ENCODE measurements around the gene MRM2.

Gene MRM2

DNA sequence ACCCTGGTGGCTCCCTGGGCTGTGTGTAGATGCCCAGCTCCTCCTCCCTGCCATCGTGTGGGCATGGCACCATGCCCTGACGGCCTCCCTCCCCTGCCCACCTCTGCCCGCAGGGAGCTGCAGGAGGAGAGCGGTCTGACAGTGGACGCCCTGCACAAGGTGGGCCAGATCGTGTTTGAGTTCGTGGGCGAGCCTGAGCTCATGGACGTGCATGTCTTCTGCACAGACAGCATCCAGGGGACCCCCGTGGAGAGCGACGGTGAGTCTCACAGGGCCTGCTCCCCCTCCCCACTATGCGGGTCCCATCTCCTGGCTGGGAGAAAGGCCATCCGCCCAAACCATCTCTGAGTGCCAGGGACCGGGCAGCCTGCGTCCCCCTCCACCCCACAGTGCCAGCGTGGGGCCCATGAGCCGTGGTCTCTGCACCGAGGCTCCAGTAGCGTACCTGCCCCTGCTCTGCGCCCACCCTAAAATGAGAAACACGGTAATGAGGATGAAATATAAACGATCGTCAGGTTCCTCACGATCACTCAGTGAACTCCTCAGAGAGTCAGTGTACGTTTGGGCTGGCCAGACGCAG lies 7.8 kb upstream of the MRM2 start:
- DNase-seq, result no peak

DNA sequence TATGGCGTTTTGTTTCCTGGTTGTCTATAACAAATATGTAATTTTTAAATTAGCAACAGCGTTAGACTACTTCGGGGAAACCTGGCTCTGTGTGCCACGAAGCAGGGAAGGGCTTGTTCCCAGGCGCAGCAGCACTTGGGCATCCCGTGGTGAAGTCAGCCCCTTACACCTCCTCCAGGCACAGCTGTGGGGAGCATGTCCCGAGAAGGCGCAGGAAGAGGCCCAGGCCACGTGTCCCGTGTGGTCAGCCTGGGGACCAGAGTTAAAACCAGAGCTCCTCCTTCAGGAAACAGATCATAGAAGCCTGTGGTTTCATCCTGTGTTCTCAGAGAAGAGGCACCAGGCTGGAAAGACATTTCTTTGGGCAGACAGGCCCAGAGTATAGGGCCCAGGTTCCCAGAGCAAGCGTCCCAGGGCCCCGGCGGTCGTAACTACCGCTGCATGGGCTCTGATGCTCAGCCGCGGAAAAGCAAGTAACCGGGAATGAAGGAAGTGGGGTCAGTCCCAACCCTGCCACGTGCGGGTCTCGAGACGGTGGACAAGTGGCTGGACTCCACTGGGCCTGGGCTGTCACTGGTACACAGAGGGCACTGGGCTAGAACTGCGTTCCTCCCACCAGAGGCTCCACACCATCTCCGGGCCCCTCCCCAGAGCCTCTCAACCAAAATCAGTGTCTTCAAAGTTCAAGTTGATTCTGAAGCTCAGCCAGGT lies 7.1 kb upstream of the MRM2 start:
- DNase-seq, result peak in 21 of 58 donors; percentile 11 to 55 (median 26)

DNA sequence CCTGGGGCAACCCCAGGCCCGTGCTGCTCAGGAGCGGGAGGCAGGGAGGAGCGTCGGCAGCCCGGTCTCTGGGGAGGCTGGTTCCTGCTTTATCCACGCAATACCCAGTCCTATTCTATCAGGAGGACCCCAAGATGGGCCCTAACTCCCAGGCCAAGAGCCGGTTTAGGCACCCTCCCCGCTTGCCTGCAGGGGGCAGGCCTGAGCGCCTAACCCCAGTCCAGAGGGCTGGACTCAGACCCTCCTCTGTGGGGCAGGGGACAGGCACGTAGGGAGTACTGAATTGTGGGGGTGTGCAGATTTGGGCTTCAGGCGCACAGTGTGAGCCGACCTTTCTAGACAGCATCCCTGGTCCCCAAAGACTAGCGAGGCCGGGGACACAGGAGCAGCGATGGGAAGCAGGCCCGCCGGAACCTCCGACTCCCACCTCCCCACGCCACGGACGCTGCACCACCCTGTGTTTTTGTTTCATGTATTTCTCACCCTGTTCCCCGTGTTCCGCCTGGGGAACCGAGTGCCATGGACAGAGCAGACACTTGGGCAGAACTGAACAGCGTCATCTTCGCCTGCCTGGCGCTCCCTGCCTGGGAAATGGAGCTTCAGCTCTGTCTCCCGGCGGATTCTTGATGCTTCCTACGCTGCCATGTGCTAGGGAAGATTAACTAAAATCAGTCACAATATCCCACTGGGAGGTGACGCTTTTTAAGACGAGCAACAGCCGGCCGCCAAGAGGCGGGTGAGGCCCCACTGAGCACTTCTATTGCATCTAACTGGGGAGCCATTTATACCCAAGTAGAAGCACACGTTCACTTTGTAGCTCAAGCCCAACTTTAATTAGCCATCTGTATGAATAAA lies 5.4 kb upstream of the MRM2 start:
- DNase-seq, result peak in 9 of 58 donors; percentile 10 to 42 (median 22)

DNA sequence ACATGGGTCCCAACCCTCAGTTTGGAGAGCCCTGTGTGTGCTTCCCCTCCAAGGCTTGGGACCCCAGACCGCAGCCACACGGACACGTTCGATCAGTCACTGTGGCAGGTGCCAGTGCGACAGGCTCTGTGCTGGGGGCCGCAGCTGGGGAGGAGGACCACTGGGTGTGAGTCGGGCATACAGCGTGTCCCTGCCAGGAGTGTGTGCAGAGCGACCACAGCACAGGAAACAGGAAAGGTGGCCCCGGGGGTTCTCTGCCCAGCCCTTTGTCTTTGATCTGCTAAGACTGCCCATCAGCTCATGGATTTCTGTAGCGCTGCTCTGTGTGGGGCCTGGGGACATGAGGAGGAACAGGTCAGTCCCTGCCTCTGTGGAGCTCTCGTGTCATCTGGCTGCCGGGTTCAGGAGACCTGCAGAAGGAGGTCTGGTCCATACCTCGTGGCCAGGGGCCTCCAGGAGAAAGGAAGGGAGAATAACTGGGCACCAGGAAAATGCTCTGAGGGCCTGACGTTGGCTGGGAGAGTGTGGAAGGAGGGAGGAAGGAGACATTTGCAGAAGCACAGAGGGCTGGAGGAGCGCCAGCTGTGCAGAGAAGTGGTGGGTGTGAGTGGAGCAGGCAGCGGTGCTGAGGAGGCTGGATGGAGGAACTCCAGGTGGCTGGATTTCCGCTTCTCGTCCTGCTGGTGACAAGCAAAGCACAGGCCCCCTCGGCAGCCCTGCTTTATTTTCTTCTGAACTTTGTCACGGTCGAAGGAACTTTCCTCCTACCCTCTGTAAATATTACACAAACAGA lies 4.1 kb upstream of the MRM2 start:
- DNase-seq, result peak in 38 of 58 donors; percentile 7 to 71 (median 32)

DNA sequence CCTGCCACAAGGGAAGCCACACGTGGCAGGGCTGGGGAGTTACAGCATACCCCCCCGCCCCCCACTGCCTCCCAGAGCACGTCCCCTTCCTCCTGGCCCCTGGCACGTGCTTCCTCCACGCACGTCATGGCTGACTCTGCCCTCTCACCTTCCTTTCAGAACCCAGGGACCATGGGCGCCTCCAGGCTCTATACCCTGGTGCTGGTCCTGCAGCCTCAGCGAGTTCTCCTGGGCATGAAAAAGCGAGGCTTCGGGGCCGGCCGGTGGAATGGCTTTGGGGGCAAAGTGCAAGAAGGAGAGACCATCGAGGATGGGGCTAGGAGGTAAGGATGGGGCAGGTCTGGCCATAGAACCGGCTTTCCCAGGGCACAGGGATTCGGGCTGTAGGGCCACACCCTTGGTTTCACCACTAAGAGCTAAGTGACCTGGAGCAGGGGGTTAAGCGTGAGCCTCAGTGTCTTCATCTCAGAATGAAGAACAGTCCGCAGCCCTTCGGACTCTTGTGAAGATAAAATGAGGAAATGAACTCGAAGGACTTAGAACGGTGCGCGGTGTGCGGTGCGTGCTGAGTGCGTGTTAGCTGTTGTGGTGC lies 2.5 kb upstream of the MRM2 start:
- DNase-seq, result peak in 1 of 58 donors; percentile 31

DNA sequence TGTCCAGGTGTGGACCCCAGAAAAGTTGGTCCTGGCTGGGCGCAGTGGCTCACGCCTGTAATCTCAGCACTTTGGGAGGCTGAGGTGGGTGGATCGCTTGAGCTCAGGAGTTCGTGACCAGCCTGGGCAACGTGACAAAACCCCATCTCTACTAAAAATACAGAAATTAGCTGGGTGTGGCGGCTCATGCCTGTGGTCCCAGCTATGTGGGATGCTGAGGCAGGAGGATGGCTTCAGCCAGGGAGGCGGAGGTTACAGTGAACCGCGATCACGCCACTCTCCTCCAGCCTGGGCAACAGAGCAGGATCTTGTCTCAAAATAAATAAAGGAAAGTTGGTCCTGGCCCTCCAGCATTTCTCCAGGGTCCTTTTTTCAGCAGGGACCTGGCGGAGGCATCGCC lies 1.5 kb upstream of the MRM2 start:
- DNase-seq, result no peak

DNA sequence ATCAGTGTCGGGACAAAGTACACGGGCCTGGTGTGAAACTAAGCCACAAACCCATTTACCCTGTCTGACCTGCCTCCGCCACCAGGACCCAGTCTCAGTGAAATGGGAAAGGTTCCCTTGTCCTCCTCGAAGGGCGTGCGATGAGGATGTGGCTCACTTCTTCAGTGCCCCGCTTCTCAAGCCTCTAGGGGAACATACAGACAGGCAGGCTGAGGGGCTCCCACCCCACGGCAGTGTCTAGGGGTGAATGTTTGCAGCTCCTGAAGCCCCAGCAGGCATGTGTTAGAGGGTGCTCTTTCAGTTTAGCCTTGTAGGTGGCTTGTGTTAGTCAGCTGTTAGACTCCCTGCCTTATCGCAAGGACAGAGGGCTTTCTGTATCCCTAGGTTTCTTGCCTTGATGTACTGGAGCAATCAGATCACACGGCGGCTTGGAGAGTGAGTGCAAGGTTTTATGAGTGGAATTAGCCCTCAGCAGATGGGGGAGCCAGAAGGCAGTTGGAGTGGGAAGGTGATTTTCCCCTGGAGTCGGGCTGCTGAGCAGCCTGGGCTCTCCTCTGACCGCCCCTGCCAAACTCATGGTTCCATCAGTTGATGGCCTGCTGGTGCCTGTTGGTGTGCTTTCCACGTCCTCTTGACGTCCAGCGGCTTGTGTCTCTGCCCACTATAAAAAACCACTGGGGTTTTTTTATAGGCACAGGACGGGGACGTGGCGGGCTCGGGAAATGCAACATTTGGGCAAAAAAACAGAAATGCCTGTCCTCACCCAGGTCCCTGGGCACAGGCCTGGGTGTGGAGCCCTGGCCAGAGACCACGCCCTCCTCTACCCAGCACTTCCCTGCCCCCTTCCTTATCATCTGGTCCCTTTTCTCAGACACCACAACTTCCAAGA lies 780 bp upstream of the MRM2 start:
- DNase-seq, result no peak

DNA sequence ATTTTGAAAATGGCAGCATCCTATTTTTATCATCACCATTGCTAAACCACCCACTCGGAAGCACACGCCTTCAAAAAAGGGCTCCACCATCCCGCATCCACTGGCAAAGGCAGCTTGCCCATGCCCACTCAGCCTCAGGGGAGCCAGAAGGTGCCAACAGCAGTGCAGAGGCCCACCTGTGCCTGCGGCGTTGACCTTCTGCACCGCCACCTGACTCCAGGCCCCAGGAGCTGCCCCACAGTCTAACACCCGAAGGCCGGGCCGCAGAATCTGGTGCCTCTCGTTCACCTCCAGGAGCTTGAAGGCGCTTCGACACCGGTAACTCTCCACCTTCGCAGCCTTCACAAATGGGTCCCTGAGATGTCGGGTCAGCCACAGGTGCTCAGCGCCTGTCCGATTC lies 2.8 kb downstream of the MRM2 start:
- no peak for DNase-seq

DNA sequence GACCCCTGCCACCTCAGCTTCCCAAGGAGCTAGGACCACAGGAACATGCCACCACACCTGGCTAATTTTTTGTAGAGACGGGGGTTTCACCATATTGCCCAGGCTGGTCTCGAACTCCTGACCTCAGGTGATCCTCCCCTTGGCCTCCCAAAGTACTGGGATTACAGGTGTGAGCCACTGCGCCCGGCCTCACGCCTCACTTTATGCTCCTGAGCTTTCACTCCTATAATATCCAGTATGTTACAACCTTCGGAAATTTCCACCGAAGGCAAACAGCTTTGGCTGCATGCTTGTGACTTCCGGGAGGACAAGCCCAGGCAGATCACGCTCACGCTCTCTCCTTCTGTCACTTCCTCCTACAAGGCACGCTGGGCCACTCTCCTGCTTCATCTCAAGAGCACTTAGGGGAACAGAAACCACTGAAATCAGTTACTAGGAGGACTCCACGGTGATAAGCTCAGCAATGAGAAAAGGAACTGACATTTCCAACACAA lies 4.8 kb downstream of the MRM2 start:
- DNase-seq, result peak in 25 of 58 donors; percentile 7 to 62 (median 33)

DNA sequence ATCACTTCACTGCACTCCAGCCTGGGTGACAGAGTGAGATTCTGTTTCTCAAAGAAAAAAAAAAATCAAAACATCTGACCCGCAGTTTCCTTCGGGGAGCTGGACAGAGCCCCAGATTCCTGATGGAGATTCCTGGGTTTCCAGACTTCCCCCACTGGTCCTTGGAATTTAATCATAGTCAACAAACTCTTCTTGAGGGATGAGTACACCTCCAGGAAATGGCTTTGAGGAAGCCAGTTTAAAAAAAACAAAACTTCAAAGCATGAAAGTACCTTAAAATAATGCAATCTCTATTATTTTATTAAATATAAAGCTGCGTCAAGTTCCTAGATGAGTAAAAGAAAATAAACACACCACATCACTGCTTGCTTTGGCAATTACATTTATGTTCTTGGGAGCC lies 8.1 kb downstream of the MRM2 start:
- DNase-seq, result no peak

DNA sequence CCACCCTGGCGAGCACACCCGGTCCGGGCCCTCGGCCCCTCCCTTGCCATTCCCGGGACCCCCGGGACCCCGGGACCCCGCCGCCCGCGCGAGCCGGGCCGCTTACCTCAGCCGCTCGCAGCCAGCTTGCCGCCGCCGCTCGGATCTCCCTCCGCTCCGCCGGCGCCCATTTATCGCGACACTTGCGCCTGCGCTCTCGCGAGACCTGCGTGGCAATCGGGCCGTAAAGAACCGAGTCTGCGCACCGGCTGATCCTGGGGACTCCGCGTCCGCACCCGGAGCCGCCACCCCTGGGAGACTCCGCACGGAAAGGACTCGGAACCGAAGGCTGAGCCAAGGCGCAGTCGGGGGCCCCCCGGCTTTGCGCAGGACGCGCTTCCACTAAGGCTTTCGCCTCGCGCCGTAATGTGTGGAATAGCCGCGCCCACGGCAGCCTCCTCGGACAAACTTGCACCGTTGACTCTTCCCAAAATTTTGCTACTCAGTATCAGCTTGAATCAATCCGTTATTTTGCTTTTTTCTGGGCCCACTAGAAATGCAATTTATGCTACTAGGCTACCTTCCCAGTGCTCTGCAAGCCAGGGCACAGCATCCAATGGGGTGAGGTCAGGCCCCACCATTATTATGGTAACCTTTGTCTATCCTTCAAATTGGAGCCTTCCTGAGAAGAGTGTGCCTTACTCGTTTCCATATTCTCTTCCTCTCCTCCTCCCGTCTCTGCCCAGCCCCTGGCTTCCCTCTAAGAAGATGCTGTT lies 9.1 kb downstream of the MRM2 start, which contains the start of gene MAD1L1:
Gene MAD1L1 (minus strand): TSS at position 180 of the 755 bp plus-strand sequence. CDS start 2,812 bp downstream, outside the sequence.
- DNase-seq, result peak in 57 of 58 donors; percentile 30 to 90 (median 76)

DNA sequence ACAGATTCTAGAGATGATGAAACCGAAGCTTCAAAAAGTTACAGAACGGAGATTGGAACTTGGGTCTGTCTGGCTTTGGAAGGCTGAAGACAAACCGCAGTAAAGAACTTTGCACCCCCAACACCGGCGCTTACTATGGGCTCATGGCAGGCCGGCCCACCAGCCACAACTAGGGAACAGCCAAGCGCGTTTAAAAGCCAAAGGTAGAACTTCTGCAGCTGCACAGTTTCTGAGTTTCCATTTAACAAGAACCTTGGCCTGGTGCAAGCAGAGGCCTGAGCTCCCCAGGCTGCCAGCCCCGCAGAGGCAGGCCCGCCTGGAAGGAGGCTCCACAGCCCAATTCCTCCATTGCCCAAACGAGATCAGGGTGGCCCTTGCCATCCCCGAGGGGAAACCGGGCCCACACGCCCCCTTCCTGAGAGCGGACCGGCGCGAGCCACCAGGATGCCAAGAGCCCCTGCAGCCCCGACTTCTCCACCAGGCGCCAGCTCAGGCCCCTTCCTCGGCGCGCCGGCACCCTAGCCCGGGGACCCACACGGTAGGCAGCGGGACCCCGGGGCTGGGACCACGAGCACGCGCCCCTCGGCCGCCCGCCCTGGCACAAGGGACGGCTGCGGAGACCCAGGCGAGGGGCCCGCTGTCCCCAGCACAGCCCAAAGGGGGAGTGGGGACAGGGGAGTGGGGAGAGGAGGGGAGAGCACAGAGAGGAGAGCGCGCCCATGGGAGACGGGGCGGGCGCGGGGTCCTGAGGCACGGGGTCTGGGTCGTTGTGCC lies 9.8 kb downstream of the MRM2 start:
- peak in 2 of 58 donors; percentile 23 to 26 for DNase-seq

DNA sequence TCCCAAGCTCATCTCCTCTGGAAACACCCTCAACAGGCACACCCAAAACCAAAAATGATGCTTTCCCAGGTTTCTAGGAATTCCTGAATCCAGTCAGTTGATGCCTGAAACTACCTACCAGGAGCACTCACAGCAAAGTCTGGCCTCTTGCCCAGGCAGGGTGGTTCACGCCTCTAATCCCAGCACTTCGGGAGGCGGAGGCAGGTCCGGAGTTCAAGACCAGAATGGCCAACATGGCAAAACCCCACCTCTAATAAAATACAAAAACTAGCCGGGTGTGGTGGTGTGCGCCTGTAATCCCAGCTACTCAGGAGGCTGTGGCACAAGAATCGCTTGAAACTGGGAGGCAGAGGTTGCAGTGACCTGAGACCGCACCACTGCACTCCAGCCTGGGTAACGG lies 11.1 kb downstream of the MRM2 start:
- DNase-seq, result no peak

DNA sequence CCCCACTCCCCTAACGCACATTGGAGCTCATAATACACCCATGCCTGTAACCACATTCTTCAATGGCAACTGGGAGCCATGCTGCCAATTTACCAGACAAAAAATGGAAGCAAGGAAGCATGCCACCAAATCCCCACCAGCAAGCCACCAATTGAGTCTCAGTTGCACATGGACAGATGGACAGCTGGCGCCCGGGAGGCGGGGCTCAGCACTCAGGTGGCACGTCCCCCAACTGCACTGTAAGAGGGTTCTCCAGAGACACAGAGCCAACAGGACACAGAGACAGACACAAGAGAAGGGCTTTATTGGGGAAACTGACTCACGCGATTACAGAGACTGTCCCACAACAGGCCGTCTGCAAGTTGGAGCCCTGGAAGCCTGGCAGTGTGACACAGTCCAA lies 11.8 kb downstream of the MRM2 start:
- no peak for DNase-seq

DNA sequence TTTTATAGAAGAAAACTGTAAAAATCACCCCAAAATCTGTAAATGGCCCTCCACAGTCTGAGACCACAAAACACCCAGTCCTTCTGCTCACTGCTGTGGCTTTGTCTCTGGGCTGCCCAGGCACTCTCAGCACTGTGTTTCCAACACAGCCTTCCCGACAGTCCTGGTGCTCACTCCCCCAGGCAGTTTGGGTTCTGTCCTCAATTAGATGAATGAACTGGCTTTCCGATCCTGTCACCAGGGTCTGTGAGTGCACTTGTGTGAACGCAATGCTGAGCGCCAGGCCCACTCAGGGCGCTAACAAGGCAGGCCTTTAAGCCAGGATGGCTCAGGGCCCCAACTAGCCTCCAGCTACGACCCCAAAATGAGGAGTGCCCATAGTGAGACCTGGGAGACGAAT lies 12.5 kb downstream of the MRM2 start:
- DNase-seq, result no peak

DNA sequence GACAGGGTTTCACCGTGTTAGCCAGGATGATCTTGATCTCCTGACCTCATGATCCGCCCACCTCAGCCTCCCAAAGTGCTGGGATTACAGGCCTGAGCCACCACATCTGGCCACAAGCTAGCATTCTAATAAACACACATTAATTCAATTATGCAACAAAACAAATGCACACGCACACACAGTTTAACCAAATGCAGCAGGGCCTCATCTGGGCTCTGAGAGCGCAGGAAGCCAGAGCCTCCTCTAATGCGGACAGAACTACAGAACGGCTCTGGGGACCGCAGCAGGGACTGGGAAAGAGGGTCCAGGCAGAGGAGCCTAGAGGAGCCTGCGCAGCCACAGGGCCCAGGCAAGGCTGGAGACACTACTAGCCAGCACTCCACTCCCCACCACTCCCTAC lies 13.1 kb downstream of the MRM2 start:
- DNase-seq, result no peak

DNA sequence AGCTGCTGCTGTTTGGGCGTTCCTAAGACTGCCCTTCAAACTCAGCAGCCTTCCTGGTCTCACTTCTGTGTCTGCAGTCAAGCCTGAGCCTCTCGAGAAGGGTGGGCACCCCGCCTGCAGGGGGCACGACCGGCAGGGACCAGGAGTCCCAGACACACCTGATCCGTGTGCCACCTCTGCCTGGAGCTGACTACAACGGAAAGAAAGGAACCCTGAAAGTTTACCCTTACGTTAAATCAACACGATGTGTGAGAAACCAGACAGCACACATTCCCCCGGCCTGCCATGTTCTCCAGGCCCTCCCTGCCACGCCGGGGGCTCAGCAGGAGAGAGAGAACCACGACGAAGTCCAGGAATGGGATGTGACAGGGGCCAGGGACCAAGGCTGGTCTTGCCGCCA lies 14.3 kb downstream of the MRM2 start:
- DNase-seq, result no peak

DNA sequence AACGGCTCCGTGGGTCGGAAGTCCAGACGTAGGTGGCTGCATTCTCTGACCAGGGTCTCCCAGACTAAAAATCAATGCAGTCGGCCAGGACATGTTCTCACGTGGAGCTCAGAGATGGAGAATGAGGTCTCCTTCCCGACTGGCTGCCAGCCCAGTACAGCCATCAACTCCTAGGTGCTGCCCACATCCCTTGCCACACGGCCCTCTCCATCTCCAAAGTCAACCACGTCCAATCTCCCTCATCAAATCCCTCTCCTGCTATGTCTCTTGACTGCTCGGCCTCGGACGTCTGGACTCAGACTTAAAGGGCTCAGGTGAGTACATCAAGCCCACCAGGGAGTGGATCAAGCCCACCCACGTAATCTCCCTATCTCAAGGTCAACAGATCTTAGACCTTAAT lies 16.2 kb downstream of the MRM2 start:
- DNase-seq, result no peak
